Epithelial cell of prostate (primary cell): Measurements from ENCODE around the gene SPEG.

ENCODE experiments used
- DNase-seq: peaks from one replicate; pipeline ENCODE4 v3.0.0-alpha.2; 2011; ENCODE audit warnings: low read depth, low spot score
- H3K27ac ChIP-seq: fragments of 450-650 bp; 2 replicates; pipeline ENCODE4 v1.5.1; 2017; ENCODE audit warnings: mild to moderate bottlenecking

The SPEG gene

GRCh38 chr2:219422952-219423534, 11.6 kb upstream of the SPEG start:
- no peak for DNase-seq
- no peak overlapping the region for H3K27ac ChIP-seq

- no peak for DNase-seq
- no peak overlapping the region for H3K27ac ChIP-seq
Measured at GRCh38 chr2:219423652-219424377, 10.8 kb upstream of the SPEG start.

- no peak overlapping the region for H3K27ac ChIP-seq
- DNase-seq = no peak
Measured at GRCh38 chr2:219425238-219426067, 9.2 kb upstream of the SPEG start.

GRCh38 chr2:219426068-219426443, 8.6 kb upstream of the SPEG start:
- DNase-seq = no peak
- no peak overlapping the region for H3K27ac ChIP-seq

GRCh38 chr2:219426534-219427136, 8.0 kb upstream of the SPEG start:
- no peak for DNase-seq
- H3K27ac ChIP-seq = no peak overlapping the region

DNA sequence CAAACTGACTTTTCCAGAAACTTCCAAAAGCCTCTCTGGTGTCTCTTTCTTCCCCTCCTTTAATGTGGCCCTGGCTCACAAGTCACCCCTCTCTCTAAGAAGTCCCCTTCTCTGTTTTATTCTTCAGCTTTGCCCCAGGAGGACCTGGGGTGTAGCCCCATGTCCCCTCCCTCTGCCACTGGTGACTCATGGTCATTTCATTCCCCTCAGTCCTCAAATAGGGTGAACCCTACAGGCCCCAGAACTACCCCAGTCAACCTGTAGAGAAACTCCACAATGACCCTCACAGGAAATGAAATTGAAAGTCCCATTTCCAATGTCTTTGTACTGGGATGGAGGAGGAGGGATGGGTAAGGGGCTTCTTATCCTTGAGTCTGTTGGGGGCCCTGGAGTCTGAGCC, 6.2 kb upstream of the SPEG start:
- H3K27ac ChIP-seq = no peak overlapping the region
- no peak for DNase-seq

- H3K27ac ChIP-seq = no peak overlapping the region
- no peak for DNase-seq
Measured at GRCh38 chr2:219429958-219430606, 4.6 kb upstream of the SPEG start.

GRCh38 chr2:219430633-219431615, 3.7 kb upstream of the SPEG start:
- DNase-seq = no peak
- H3K27ac ChIP-seq = no peak overlapping the region

DNA sequence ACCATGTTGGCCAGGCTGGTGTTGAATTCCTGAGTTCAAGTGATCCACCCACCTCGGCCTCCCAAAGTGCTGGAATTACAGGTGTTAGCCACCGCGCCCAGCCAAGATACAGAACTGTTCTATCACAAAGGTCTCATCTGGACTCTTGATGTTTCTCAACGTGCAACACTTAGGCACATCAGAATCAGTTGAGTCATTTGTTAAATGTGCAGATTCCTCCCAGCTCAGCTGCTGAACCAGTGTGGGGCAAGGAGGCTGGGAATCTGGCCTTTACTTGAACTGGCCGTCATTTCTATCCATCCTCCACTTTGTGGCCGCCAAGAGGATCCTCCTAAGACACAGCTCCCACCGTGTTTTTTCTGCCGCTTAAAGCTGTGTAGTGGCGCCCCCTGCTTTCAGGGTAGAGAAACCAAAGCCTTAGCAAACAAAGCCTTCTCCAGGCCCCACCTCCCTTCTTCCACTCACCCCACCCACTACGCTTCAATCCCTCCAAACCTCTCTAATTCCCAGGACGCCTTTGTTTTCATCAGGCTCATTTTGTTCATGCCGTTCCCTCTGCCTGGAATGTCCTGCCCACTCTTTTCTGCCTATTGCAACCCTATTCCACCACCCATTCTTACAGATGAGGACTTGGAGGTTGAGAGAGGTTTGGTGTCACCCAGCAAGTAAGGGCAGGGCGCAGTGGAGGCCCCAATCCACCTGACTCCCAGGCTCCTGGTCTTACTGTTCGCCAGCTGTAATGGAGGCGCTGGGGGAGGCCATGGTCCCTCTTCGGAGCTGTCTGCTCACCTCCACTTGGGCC, 776 bp upstream of the SPEG start:
- DNase-seq = no peak
- no peak overlapping the region for H3K27ac ChIP-seq

DNA sequence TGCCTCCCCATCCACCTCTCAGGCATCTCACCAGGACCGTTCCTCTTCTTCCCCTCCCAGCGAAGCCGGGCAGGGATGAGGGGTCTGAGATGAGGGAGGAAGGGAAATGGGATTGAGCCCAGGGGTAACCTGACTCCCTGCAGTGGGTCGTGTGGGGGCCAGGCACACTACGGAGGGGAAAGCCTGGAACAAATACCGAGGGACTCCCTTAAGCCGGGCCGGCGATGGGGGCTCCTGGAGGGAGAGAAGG, 250 bp upstream of the SPEG start:
- no peak for DNase-seq
- H3K27ac ChIP-seq = no peak overlapping the region

- no peak for DNase-seq
Measured at GRCh38 chr2:219435701-219436100, 1.1 kb downstream of the SPEG start.

GRCh38 chr2:219436491-219436890, 1.8 kb downstream of the SPEG start:
- DNase-seq = no peak
- no peak overlapping the region for H3K27ac ChIP-seq

More at GRCh38 chr2:219435701-219436100, 1.1 kb downstream of the SPEG start:
- H3K27ac ChIP-seq = no peak overlapping the region

- DNase-seq = no peak
Measured at GRCh38 chr2:219437141-219437540, 2.5 kb downstream of the SPEG start.

DNA sequence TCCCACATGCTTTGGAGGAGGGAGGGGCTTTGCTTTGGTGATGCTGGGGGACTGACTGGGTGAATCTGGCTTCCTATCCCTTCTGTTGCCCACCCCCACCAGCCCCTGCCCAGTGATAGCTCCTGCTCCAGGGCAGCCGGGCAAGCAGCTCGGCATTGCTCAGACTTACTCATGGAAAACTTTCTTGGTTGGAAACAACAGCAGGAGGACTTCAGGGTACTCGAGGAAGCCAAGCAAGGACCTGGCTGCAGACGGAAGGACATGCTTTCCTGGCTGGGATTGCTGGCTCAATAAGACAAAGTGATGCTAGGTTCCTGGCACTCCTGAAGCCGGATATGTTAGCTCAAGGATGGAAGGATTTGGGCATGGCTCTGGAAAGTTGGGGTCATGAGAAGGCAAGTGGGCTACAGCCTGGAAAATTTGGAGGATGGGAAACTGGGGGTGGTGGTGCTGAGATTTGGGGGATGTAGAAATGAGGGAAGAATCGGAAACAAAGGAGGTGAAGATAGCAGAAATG, 3.1 kb downstream of the SPEG start:
- H3K27ac ChIP-seq = no peak overlapping the region
- DNase-seq = no peak

More at GRCh38 chr2:219437141-219437540, 2.5 kb downstream of the SPEG start:
- no peak overlapping the region for H3K27ac ChIP-seq

GRCh38 chr2:219438453-219438852, 3.8 kb downstream of the SPEG start:
- DNase-seq = no peak
- no peak overlapping the region for H3K27ac ChIP-seq

DNA sequence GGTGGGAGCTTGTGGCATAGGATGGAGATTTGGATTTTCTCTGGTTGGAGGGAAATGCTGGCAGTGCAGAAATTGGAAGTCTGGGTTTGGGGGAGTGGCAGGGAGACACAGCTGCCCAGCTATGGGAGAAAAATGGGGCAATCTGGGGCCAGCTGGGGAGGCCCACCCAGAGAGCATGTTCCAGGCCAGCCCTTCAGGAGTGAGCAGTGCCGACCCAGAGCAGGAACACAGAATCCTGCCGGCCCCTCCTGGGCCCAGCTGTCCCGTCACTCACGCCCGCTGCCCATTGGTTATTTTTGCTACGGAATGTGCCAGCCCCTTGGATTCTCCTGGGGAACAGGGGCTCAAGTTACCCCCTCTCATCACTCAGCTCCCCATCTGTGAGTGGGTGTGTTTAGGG, 4.9 kb downstream of the SPEG start:
- H3K27ac ChIP-seq = no peak overlapping the region
- no peak for DNase-seq

DNA sequence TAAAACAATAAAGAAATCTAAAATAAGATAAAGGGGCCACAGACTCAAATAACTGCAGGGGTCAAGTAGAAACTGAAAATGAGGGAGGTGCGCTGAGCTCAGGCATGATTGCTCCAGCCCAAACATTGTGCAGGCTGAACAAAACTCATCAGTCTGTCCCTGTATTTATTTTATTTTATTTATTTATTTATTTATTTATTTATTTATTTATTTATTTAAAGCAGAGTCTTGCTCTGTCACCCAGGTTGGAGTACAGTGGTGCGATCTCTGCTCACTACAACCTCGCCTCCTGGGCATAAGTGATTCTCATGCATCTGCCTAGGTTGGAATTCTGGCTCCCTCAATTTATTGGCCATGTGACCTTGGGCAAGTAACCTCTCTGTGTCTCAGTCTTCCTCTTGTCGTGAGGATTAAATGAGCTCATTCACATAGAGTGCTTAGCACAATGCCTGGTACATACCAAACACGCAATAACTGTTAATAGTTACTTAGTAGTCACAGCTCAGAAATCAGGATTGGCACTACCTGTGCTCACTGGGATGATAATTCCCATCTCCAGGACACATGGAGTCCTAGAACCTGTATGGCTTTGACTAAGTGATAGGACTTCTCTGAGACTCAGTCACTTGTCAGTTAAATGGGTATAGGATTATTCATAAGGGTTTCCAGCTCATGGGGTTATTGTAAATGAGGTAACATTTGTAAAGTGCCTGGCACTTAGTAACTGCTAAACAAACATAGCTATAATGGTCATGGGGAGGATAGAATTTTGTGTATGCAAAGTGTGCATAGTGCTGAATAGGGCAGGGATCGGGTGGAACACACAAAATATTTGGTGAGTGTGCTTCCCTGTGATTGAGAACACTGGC, 6.0 kb downstream of the SPEG start:
- no peak for DNase-seq
- peak overlapping the region; percentile 48 for H3K27ac ChIP-seq
